A673 (cell line): ENCODE measurements around the gene SH3TC1. TPM values are rescaled to one million over a fixed set of nuclear protein-coding genes. Genes with fewer than 3 reads are reported as not detected.

Source experiments
- BruUV-seq: library from RNA; stranded (reverse); fragments of 400-500 nt; replicated peaks from 2 replicates; lab custom pipeline; 2021; lab: Mats Ljungman, UMichigan
- CTCF ChIA-PET: fragments of 300-600 bp; sonication (Branson Sonifier 250); formaldehyde crosslinking; loops from one replicate; lab custom pipeline; 2022; ENCODE audit warnings: antibody characterized with exemption; lab: Charles Lee
- POLR2A ChIA-PET: fragments of 300-600 bp; sonication (Branson Sonifier 250); formaldehyde crosslinking; loops from one replicate; lab custom pipeline; 2022; ENCODE audit warnings: antibody characterized with exemption; ENCODE audit not compliant: low non-redundant PET; lab: Charles Lee
- DNase-seq: peaks from one replicate; pipeline ENCODE4 v3.0.0-alpha.2; 2015; ENCODE audit warnings: low spot score
- H3K27ac ChIP-seq: fragments of 200-600 bp; sonication (generic); 2 replicates; pipeline ENCODE4 v1.5.1; 2016; ENCODE audit warnings: mixed run types, low read depth, mild to moderate bottlenecking, mixed read lengths, antibody characterized with exemption, low read length; ENCODE audit not compliant: poor library complexity, severe bottlenecking
- H3K27me3 ChIP-seq: fragments of 200-600 bp; sonication (generic); replicated peaks from 2 replicates; pipeline ENCODE4 v1.6.1; 2017; ENCODE audit warnings: mixed run types, low read depth, mild to moderate bottlenecking, mixed read lengths, antibody characterized with exemption, low read length; ENCODE audit not compliant: insufficient read depth, poor library complexity
- H3K36me3 ChIP-seq: fragments of 200-600 bp; sonication (generic); 2 replicates; pipeline ENCODE4 v1.6.1; 2016; ENCODE audit warnings: mixed run types, mild to moderate bottlenecking, mixed read lengths, antibody characterized with exemption, low read length; ENCODE audit not compliant: insufficient read depth, poor library complexity, severe bottlenecking
- H3K4me1 ChIP-seq: fragments of 200-600 bp; sonication (generic); 2 replicates; pipeline ENCODE4 v1.6.1; 2017; ENCODE audit warnings: mixed run types, mild to moderate bottlenecking, mixed read lengths, antibody characterized with exemption, low read length; ENCODE audit not compliant: insufficient read depth, poor library complexity, severe bottlenecking
- H3K4me3 ChIP-seq: fragments of 200-600 bp; sonication (generic); 2 replicates; pipeline ENCODE4 v1.5.1; 2016; ENCODE audit warnings: low read depth, mixed run types, mild to moderate bottlenecking, mixed read lengths, low read length; ENCODE audit not compliant: poor library complexity, severe bottlenecking
- H3K9me3 ChIP-seq: fragments of 200-600 bp; sonication (generic); 2 replicates; pipeline ENCODE4 v1.6.1; 2016; ENCODE audit warnings: mixed run types, low read depth, mild to moderate bottlenecking, mixed read lengths, antibody characterized with exemption, low read length; ENCODE audit not compliant: poor library complexity, severe bottlenecking
- CTCF ChIP-seq: fragments of 300-800, 200-600 bp; sonication (generic); conservative IDR thresholded peaks from 2 replicates; pipeline ENCODE4 v1.5.1; 2017; ENCODE audit warnings: low read depth, mild to moderate bottlenecking, antibody characterized with exemption, low read length, moderate library complexity, mixed read lengths
- EZH2 ChIP-seq: fragments of 200-600 bp; sonication (generic); IDR thresholded peaks from 2 replicates; pipeline ENCODE4 v1.6.1; 2017; ENCODE audit warnings: borderline replicate concordance, low read depth, mild to moderate bottlenecking, mixed read lengths, antibody characterized with exemption, low read length; ENCODE audit not compliant: poor library complexity, severe bottlenecking
- intact Hi-C: fragments of 100-400 bp; cut with micrococcal nuclease; formaldehyde crosslinking; loops from one replicate; pipeline ENCODE4 v1.10.0; 2022; ENCODE audit not compliant: unreplicated experiment
- total RNA-seq: library from RNA; stranded (reverse); gene quantifications from 2 replicates; pipeline ENCODE4 v1.2.3, GENCODE V29; 2021

Gene SH3TC1
- total RNA-seq, 1 experiment from 2014 or later, result 0.71 TPM

- Histone ChIP-seq H3K4me1 (peaks cover 6% of the 10 kb centered on the region), H3K36me3 (no peaks in the 10 kb centered on the region), H3K4me3 (no peak overlapping the region), H3K27ac (no peak overlapping the region), H3K27me3 (no peaks in the 10 kb centered on the region), H3K9me3 (no peaks in the 10 kb centered on the region)
- ChIA-PET POLR2A (no interaction called here), CTCF (no interaction called here)
- BruUV-seq, result no TSS peak
- TF ChIP-seq CTCF (no peak), EZH2 (no peak)
- intact Hi-C loops, result no loop called here
- DNase-seq, result no peak
Observed at GRCh38 chr4:8194306-8195242, 4.5 kb upstream of the SH3TC1 start.

GRCh38 chr4:8195431-8195830 is 3.7 kb upstream of the SH3TC1 start:
- POLR2A ChIA-PET, result no interaction called here
- no peak for DNase-seq
- Histone ChIP-seq H3K9me3 (no peaks in the 10 kb centered on the region), H3K4me1 (peaks cover 6% of the 10 kb centered on the region), H3K36me3 (no peaks in the 10 kb centered on the region), H3K27ac (no peak overlapping the region), H3K4me3 (no peak overlapping the region), H3K27me3 (no peaks in the 10 kb centered on the region)
- CTCF ChIA-PET, result no interaction called here
- TF ChIP-seq CTCF, result no peak
- TF ChIP-seq EZH2, result no peak
- BruUV-seq, result no TSS peak
- intact Hi-C loops, result no loop called here

GRCh38 chr4:8195841-8196458 is 3.1 kb upstream of the SH3TC1 start:
- no peak for DNase-seq
- no TSS peak for BruUV-seq
- H3K4me1 ChIP-seq, result peaks cover 6% of the 10 kb centered on the region
- H3K27ac ChIP-seq, result no peak overlapping the region
- intact Hi-C loops, result no loop called here
- TF ChIP-seq CTCF, result no peak
- no peak for TF ChIP-seq EZH2
- no peaks in the 10 kb centered on the region for H3K36me3 ChIP-seq
- ChIA-PET POLR2A (no interaction called here), CTCF (no interaction called here)
- no peak overlapping the region for H3K4me3 ChIP-seq
- H3K27me3 ChIP-seq, result no peaks in the 10 kb centered on the region
- no peaks in the 10 kb centered on the region for H3K9me3 ChIP-seq
